Right lobe of liver (tissue), 4 donors: ENCODE results near the gene SLC9A8.

Experiments
- POLR2A ChIP-seq: fragments of 450-650 bp; IDR thresholded peaks from one replicate; pipeline ENCODE4 v1.6.1; 2017; ENCODE audit warnings: antibody characterized with exemption, mild to moderate bottlenecking
- TF ChIP-seq, protein P1 (sequence below), 4 donors: fragments of 200-600 bp in 3 of 4; fragments of 450-650 bp in 1 of 4; IDR thresholded peaks; one replicate each; pipeline versions ENCODE4 v1.5.1 to v1.8.0; 2016 to 2022; ENCODE audit warnings: antibody characterized with exemption in 4 of 4, mild to moderate bottlenecking in 2 of 4
- donor health status: DM: no; HTN: no; CAD: no.
- donor health status: DM: no; HTN: no; CAD: no.
- donor health status: DM: no; HTN: yes; CAD: no.

DNA sequence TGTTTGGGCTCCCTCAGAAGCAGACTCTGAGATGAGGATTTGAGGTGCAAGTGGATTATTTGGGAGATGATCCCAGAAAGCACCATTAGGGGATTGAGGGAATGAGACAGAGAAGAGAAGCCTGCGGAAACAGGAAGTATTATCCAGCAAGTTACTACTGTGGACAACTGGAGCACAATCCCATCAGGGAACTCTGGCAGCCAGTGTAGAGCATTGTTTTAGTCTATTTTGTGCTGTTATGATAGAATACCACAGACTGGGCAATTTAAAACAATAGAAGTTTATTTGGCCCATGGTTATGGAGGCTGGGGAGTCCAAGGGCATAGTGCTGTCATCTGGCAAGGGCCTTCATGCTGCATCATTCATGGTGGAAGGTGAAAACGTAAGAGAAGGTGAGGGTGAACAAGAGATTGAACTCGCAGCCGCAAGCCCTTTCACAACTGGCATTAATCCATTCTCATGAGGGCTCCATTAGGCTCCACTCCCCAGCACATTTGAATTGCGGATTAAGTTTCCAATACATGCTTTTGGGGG is 43.5 kb upstream of the SLC9A8 start:
- TF ChIP-seq, protein P1, sequence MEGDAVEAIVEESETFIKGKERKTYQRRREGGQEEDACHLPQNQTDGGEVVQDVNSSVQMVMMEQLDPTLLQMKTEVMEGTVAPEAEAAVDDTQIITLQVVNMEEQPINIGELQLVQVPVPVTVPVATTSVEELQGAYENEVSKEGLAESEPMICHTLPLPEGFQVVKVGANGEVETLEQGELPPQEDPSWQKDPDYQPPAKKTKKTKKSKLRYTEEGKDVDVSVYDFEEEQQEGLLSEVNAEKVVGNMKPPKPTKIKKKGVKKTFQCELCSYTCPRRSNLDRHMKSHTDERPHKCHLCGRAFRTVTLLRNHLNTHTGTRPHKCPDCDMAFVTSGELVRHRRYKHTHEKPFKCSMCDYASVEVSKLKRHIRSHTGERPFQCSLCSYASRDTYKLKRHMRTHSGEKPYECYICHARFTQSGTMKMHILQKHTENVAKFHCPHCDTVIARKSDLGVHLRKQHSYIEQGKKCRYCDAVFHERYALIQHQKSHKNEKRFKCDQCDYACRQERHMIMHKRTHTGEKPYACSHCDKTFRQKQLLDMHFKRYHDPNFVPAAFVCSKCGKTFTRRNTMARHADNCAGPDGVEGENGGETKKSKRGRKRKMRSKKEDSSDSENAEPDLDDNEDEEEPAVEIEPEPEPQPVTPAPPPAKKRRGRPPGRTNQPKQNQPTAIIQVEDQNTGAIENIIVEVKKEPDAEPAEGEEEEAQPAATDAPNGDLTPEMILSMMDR (IDR thresholded peaks at IDR 0.05): no peak
- TF ChIP-seq POLR2A: no peak
